IPS-20b (cell line): Measurements from ENCODE around the gene PTEN.
"Not testable (repeated sequence)": the region's sequence is repeated elsewhere in the genome, so short reads cannot be mapped to it uniquely, and the experiment has no call there.

ENCODE experiments used
- H3K27ac ChIP-seq: one replicate; pipeline ENCODE4 v1.5.1; 2013; ENCODE audit warnings: low read length
- H3K27me3 ChIP-seq: 2 replicates; pipeline ENCODE4 v1.6.1; 2013; ENCODE audit warnings: mild to moderate bottlenecking, low read length, inconsistent platforms; ENCODE audit not compliant: insufficient read depth
- H3K36me3 ChIP-seq: 2 replicates; pipeline ENCODE4 v1.6.1; 2013; ENCODE audit warnings: low read depth, mild to moderate bottlenecking, inconsistent platforms, low read length, moderate library complexity; ENCODE audit not compliant: insufficient read depth
- H3K4me1 ChIP-seq: 2 replicates; pipeline ENCODE4 v1.6.1; 2013; ENCODE audit warnings: mild to moderate bottlenecking, control low read depth, inconsistent platforms, low read length, moderate library complexity; ENCODE audit not compliant: insufficient read depth
- H3K4me3 ChIP-seq: 2 replicates; pipeline ENCODE4 v1.5.1; 2013; ENCODE audit warnings: mild to moderate bottlenecking, low read length, inconsistent platforms
- H3K9ac ChIP-seq: 2 replicates; pipeline ENCODE4 v1.6.1; 2013; ENCODE audit warnings: low read depth, mild to moderate bottlenecking, inconsistent platforms, low read length, moderate library complexity
- H3K9me3 ChIP-seq: 2 replicates; pipeline ENCODE4 v1.6.1; 2013; ENCODE audit warnings: mild to moderate bottlenecking, low read depth, low read length, inconsistent platforms; ENCODE audit not compliant: insufficient read depth

The PTEN gene

DNA sequence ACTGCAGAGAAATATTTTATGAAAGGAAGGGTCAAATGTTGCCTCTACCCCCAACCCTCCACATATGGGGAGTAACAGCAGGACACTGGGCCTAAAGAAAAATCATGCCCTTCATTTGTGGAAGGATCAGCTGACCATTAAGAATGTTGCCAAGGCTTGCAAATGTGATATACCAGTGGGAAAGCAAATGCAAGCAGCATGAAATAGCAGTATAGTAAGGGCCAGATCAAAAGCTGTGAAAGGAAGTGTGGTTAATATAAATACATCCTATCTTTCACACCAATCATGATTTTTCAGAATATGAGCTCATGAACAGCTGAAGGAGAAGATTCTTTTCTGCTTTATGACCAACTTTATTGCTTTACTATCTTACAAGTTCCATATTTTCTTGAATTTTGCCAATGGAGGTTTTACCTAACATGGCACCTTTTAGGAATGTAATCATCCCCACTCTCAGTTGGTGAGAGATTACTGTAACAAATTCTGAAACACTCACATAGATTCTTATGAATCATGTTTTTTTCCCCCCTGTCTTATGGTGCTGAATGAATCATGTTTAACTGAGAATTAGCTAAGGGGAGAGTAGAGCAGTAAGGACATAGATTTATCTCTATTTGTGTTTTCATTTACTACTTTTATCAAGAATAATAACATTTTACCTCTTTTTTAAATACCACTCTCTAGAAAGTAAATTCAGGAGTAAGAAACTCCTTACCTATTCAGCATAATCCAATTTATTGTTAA lies 33.3 kb upstream of the PTEN start:
- no peaks in the 10 kb centered on the region for H3K27me3 ChIP-seq
- H3K9ac ChIP-seq, result no peak overlapping the region
- no peak overlapping the region for H3K4me3 ChIP-seq
- H3K9me3 ChIP-seq, result no peaks in the 10 kb centered on the region
- H3K36me3 ChIP-seq, result no peaks in the 10 kb centered on the region
- no peaks in the 10 kb centered on the region for H3K4me1 ChIP-seq
- no peak overlapping the region for H3K27ac ChIP-seq

DNA sequence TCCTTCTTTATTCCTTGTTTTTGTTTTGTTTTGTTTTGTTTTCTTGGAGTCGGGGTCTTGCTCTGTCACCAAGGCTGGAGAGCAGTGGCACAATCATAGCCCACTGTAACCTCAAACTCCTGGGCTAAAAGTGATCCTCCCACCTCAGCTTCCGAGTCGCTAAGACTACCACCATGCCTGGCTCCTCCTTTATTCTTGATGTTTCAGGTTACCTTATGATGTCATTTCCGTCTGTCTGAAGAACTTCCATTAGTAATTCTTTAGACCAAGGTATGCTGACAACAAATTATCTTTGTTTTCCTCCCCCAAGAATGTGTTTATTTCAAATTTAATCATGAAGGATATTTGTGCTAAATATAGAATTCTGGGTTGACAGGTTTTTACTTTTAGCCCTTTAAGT lies 27.3 kb upstream of the PTEN start:
- no peaks in the 10 kb centered on the region for H3K4me1 ChIP-seq
- H3K27ac ChIP-seq, result no peak overlapping the region
- H3K4me3 ChIP-seq, result no peak overlapping the region
- H3K9ac ChIP-seq, result no peak overlapping the region
- no peaks in the 10 kb centered on the region for H3K36me3 ChIP-seq
- no peaks in the 10 kb centered on the region for H3K27me3 ChIP-seq
- H3K9me3 ChIP-seq, result no peaks in the 10 kb centered on the region

DNA sequence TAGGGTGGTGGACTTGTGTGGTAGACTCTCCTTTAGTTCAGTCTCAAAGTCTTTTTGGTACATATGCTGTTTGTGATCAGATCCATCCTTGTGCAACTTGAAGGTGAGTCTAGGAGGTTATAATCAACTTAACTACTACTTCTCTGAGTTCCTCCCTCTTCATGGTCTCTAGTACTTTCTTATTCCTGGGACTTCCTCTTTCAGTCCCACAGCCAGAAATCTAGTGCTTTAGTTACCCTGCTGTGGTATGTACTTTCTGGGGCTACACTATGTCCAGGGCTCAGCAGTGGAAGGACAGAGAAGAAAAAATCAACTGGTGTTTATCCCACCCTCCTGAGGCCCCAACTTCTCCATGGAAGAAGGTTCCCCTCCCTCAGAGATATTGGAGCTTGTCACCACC lies 26.0 kb upstream of the PTEN start:
- Histone ChIP-seq H3K9me3 (no peaks in the 10 kb centered on the region), H3K9ac (no peak overlapping the region), H3K27me3 (no peaks in the 10 kb centered on the region), H3K4me3 (no peak overlapping the region), H3K36me3 (no peaks in the 10 kb centered on the region), H3K27ac (no peak overlapping the region), H3K4me1 (no peaks in the 10 kb centered on the region)

DNA sequence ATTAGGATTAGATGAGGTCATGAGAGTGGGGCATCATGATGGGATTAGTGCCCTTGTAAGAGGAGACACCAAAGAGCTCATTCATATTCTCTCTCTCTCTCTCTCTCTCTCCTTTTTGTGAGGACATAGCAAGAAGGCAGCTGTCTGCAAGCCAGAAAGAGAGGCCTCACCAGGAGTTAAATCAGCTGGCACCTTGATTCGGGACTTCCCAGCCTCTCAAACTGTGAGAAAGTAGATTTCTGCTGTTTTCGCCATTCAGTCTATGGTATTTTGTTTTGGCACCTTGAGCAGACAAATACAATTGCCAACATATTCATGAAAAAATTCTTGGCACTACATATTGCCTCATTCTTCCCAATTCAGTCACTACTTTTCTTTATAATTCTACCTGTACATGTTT lies 24.8 kb upstream of the PTEN start:
- no peak overlapping the region for H3K9ac ChIP-seq
- H3K9me3 ChIP-seq, result no peaks in the 10 kb centered on the region
- H3K27me3 ChIP-seq, result no peaks in the 10 kb centered on the region
- no peak overlapping the region for H3K27ac ChIP-seq
- H3K4me1 ChIP-seq, result no peaks in the 10 kb centered on the region
- no peaks in the 10 kb centered on the region for H3K36me3 ChIP-seq
- H3K4me3 ChIP-seq, result no peak overlapping the region

DNA sequence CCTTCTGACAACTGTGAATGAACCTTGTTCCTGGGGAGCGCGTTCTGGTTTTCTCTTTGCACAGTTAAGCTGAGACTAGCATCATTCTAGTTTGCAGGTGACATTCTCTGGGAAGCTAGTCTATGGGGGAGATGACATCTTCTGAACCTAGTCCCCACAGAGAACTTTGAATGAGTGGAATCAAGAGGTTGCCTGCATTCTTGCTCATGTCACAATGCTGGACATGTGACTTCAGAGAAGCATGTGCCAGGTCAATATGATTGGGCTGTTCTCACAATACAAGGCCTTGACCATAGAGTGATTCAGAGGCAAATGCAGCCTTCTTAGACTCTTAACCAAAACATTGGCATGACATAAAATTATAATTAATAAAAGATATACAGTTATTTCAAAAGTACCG lies 22.2 kb upstream of the PTEN start:
- H3K9me3 ChIP-seq, result no peaks in the 10 kb centered on the region
- H3K4me3 ChIP-seq, result no peak overlapping the region
- H3K27ac ChIP-seq, result no peak overlapping the region
- no peaks in the 10 kb centered on the region for H3K4me1 ChIP-seq
- H3K36me3 ChIP-seq, result no peaks in the 10 kb centered on the region
- H3K27me3 ChIP-seq, result no peaks in the 10 kb centered on the region
- H3K9ac ChIP-seq, result no peak overlapping the region

DNA sequence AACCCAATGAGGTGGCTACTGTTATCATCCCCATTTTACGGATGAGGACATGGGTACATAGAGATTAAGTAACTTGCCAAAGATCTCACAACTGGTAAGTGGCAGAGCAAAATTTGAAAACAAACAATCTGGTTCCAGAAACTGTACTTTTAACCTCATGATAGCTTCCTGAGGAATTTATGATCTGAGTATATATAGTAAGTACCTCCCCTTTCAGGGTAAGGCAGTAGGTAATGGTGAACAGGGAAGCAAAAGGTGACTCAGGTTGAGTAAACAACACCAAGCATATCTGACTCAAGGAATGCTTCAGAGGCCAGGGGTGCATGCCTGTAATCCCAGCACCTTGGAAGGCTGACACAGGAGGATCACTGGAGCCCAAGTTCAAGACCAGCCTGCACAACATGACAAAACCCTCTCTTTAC lies 21.2 kb upstream of the PTEN start:
- no peaks in the 10 kb centered on the region for H3K27me3 ChIP-seq
- H3K36me3 ChIP-seq, result no peaks in the 10 kb centered on the region
- H3K4me1 ChIP-seq, result no peaks in the 10 kb centered on the region
- H3K27ac ChIP-seq, result no peak overlapping the region
- no peak overlapping the region for H3K4me3 ChIP-seq
- H3K9me3 ChIP-seq, result no peaks in the 10 kb centered on the region
- H3K9ac ChIP-seq, result no peak overlapping the region

DNA sequence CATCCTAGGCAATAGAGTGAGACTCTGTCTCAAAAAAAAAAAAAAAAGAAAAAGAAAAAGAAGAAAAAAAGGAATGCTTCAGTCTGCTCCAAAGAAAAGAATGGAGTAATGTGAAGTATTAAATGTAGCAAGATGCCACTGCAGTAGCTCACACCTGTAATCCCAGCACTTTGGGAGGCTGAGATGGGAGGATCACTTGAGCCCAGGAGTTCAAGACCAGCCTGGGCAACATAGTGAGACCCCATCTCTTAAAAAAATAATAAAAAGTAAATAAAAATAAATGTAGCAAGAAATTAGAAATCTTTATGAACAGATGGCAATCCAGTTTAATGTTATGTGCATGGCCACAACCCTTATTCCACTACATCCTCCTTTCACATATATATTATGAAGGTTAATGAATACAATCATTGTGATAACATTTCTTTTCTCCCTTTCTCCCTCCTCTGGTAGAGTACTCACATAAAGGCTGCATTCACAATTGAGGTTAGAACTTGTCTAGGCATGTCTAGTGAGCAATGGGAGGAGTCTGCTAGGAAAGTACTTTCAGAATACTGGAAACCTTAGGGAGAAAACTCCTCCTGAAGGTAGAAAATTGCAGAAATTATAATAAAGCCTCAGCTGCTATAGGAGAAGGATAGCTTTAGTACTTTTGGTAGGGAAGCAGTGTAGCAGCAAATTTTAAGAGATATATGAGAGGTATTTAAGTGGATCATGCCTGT lies 20.5 kb upstream of the PTEN start:
- Histone ChIP-seq H3K4me3 (no peak overlapping the region), H3K4me1 (no peaks in the 10 kb centered on the region), H3K27ac (no peak overlapping the region), H3K36me3 (no peaks in the 10 kb centered on the region), H3K27me3 (no peaks in the 10 kb centered on the region), H3K9ac (no peak overlapping the region), H3K9me3 (no peaks in the 10 kb centered on the region)

DNA sequence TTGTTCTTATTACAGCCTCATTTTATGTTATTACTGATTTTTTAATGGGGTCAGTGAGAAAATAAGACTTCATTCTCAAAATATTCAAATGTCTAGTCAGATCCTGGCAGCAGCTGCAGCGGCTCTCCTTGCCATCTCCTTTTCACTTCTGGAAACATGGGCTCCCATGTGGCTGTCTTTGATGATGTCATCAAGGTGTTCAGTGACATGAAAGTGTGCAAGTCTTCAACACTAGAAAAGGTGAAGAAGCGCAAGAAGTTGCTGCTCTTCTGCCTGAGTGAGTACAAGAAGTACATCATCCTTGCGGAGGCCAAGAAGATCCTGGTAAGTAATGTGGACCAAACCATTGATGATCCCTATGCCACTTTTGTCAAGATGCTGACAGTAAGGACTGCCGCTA lies 19.7 kb upstream of the PTEN start:
- Histone ChIP-seq H3K27me3 (no peaks in the 10 kb centered on the region), H3K9me3 (no peaks in the 10 kb centered on the region), H3K4me3 (no peak overlapping the region), H3K9ac (no peak overlapping the region), H3K36me3 (no peaks in the 10 kb centered on the region), H3K27ac (no peak overlapping the region), H3K4me1 (no peaks in the 10 kb centered on the region)

DNA sequence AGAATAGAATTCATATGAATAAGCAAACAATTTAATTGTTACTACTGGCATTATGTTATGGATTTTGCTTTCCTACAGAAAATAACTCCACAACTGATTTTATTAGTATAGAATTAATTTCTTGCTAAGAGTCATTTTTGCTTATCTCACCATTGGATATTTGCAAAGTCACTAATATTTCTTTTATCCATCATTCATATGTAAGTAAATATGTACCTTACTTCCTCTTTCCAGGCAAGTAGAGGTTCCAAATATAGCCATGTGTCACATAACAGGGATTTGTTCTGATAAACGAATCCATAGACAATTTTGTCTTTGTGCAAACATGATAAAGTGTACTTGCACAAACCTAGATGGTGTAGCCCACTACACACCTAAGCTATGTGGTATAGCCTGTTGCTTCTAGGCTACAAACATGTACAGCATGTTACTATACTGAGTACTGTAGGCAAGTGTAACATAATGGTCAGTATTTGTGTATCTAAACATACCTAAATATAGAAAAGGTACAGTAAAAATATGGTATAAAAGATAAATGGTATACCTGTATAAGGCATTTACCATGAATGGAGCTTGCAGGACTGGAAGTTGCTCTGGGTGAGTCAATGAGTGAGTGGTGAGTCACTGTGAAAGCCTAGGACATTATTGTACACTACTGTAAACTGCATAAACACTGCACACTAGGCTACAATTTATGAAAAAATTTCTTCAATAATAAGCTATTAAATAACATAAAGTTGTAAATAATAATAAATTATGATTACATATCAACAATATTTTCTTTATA lies 18.4 kb upstream of the PTEN start:
- Histone ChIP-seq H3K4me1 (no peaks in the 10 kb centered on the region), H3K27me3 (no peaks in the 10 kb centered on the region), H3K4me3 (no peak overlapping the region), H3K27ac (no peak overlapping the region), H3K9me3 (no peaks in the 10 kb centered on the region), H3K36me3 (no peaks in the 10 kb centered on the region), H3K9ac (no peak overlapping the region)

DNA sequence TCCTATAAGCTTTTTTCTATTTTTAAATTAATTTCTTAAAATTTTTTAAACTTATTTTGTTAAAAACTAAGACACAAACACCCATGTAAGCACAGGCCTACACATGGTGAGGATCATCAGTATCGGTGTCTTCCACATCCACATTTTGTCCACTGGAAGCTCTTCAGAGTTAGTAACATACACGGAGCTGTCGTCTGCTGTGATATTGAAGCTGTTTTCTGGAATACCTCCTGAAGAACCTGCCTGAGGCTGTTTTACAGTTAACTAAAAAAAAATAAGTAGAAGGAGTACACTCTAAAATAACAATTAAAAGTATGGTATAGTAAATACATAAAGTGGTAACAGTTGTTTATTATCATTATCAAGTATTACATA lies 17.8 kb upstream of the PTEN start:
- no peak overlapping the region for H3K4me3 ChIP-seq
- no peaks in the 10 kb centered on the region for H3K9me3 ChIP-seq
- no peak overlapping the region for H3K27ac ChIP-seq
- no peak overlapping the region for H3K9ac ChIP-seq
- no peaks in the 10 kb centered on the region for H3K4me1 ChIP-seq
- no peaks in the 10 kb centered on the region for H3K36me3 ChIP-seq
- H3K27me3 ChIP-seq, result no peaks in the 10 kb centered on the region

DNA sequence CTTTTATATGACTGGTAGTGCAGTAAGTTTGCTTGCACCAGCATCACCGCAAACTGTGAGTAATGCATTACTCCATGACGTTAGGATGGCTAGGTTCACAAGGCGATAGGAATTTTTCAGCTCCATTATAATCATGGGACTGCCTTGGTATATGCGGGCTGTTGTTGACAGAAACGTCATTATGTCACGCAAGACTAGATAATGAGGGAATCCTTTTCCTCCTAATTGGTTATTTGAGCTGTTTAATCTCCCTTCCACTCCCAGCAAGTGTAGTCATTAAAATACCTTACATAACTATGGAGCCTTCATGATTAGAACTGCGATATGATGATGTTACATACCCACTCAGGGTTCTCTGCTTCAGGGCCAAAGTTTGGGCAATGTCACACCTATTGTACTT lies 17.4 kb upstream of the PTEN start:
- H3K4me1 ChIP-seq, result no peaks in the 10 kb centered on the region
- no peak overlapping the region for H3K27ac ChIP-seq
- no peak overlapping the region for H3K4me3 ChIP-seq
- H3K27me3 ChIP-seq, result no peaks in the 10 kb centered on the region
- H3K9me3 ChIP-seq, result no peaks in the 10 kb centered on the region
- H3K9ac ChIP-seq, result no peak overlapping the region
- H3K36me3 ChIP-seq, result no peaks in the 10 kb centered on the region

DNA sequence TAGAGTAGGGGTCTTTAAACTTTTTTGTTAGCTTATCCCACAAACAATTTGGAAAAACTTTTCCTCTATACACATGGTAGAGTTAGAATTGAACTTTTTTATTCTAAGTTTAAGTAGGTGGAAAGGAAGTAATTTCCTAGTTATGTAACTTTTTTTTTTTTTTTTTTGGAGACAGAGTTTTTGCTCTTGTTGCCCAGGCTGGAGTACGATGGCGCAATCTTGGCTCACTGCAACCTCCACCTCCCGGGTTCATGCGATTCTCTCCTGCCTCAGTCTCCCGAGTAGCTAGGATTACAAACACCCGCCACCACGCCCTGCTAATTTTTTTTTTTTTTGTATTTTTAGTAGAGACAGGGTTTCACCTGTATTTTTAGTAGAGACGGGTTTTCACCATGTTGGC lies 16.7 kb upstream of the PTEN start:
- not testable (repeated sequence) for H3K36me3 ChIP-seq, H3K27me3 ChIP-seq, H3K9me3 ChIP-seq, H3K4me3 ChIP-seq, H3K9ac ChIP-seq, H3K27ac ChIP-seq, H3K4me1 ChIP-seq
